ENCODE measurements around the gene GOLGA6L2.

DNA sequence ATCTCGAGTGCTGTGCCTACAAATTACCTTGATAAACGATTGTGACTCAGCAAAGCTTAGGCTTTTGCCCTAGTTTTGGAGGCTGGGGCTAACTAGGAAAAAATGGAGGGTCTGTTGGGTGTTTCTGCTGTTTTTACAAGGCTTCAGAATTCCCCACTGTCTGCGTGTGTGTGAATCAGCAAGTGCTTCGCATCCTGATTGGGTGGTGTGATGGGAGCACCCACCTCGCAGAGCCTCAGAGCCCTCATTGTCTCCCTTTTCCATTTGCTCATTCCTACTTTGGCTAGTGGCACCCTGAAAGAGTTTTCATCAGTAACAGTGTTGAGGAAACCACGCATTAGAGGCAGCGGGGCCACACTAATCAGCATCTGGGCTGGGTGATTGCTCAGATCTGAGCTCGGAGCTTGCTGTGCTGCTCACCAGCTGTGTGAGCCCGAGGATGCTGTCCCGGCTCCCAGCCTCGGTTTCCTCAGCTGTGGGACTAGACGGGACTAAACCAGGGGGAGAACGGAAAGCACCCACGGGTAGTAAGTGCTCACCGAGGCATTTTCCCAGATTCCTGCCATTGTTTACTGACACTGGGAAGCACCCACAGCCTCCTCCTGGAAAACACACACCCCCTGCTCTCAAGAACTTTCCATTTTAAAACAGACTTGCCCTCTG lies 51.9 kb downstream of the GOLGA6L2 start:
- TF ChIP-seq, protein P1, sequence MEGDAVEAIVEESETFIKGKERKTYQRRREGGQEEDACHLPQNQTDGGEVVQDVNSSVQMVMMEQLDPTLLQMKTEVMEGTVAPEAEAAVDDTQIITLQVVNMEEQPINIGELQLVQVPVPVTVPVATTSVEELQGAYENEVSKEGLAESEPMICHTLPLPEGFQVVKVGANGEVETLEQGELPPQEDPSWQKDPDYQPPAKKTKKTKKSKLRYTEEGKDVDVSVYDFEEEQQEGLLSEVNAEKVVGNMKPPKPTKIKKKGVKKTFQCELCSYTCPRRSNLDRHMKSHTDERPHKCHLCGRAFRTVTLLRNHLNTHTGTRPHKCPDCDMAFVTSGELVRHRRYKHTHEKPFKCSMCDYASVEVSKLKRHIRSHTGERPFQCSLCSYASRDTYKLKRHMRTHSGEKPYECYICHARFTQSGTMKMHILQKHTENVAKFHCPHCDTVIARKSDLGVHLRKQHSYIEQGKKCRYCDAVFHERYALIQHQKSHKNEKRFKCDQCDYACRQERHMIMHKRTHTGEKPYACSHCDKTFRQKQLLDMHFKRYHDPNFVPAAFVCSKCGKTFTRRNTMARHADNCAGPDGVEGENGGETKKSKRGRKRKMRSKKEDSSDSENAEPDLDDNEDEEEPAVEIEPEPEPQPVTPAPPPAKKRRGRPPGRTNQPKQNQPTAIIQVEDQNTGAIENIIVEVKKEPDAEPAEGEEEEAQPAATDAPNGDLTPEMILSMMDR (IDR thresholded peaks at IDR 0.05; ENCODE audit: low read depth, low read length): no peak
- TF ChIP-seq EZH2phosphoT487 (IDR thresholded peaks at IDR 0.05; ENCODE audit: low read depth): no peak
